Measurements from ENCODE around the gene CCDC158.
A peak's percentile ranks its signal among the peaks of the same experiment; 100 is the strongest.

Gene CCDC158

GRCh38 chr4:76385974-76386373 lies 35.0 kb downstream of the CCDC158 start:
- H3K4me3 ChIP-seq: no peak overlapping the region
- peaks cover 0 to 3% (median 0%) of the 10 kb centered on the region in 3 donors for H3K9me3 ChIP-seq
- no peaks in the 10 kb centered on the region for H3K27me3 ChIP-seq
- no peak overlapping the region for H3K27ac ChIP-seq
- no peak for DNase-seq
- intact Hi-C loops (cut with DNase I; ENCODE audit: low total_unique reads): no loop called here
- TF ChIP-seq CTCF (IDR thresholded peaks at IDR 0.05): no peak
- H3K36me3 ChIP-seq: peaks cover 0 to 2% (median 0%) of the 10 kb centered on the region in 3 donors
- no peaks in the 10 kb centered on the region for H3K4me1 ChIP-seq

- peaks cover 0 to 9% (median 0%) of the 10 kb centered on the region in 3 donors for H3K36me3 ChIP-seq
- intact Hi-C loops (cut with DNase I; ENCODE audit: low total_unique reads): no loop called here
- H3K4me3 ChIP-seq: no peak overlapping the region
- H3K27me3 ChIP-seq: no peaks in the 10 kb centered on the region
- DNase-seq: no peak
- H3K9me3 ChIP-seq: peaks cover 0 to 3% (median 0%) of the 10 kb centered on the region in 3 donors
- no peak overlapping the region for H3K27ac ChIP-seq
- no peaks in the 10 kb centered on the region for H3K4me1 ChIP-seq
- no peak for TF ChIP-seq CTCF (IDR thresholded peaks at IDR 0.05)
Observed at GRCh38 chr4:76384052-76384451, 36.9 kb downstream of the CCDC158 start.

GRCh38 chr4:76383001-76383400 lies 37.9 kb downstream of the CCDC158 start:
- intact Hi-C loops (cut with DNase I; ENCODE audit: low total_unique reads): no loop called here
- Histone ChIP-seq H3K4me1 (no peaks in the 10 kb centered on the region), H3K9me3 (no peaks in the 10 kb centered on the region), H3K27ac (no peak overlapping the region), H3K27me3 (no peaks in the 10 kb centered on the region), H3K4me3 (no peak overlapping the region), H3K36me3 (peaks cover 0 to 9% (median 0%) of the 10 kb centered on the region in 3 donors)
- no peak for DNase-seq
- TF ChIP-seq CTCF (IDR thresholded peaks at IDR 0.05): no peak

- no peaks in the 10 kb centered on the region for H3K27me3 ChIP-seq
- H3K36me3 ChIP-seq: peaks cover 0 to 9% (median 0%) of the 10 kb centered on the region in 3 donors
- no peak overlapping the region for H3K4me3 ChIP-seq
- TF ChIP-seq CTCF (IDR thresholded peaks at IDR 0.05): no peak
- no peak for DNase-seq
- H3K9me3 ChIP-seq: no peaks in the 10 kb centered on the region
- intact Hi-C loops (cut with DNase I; ENCODE audit: low total_unique reads): no loop called here
- H3K27ac ChIP-seq: no peak overlapping the region
- H3K4me1 ChIP-seq: no peaks in the 10 kb centered on the region
Observed at GRCh38 chr4:76381986-76382385, 39.0 kb downstream of the CCDC158 start.

- no peaks in the 10 kb centered on the region for H3K9me3 ChIP-seq
- H3K4me1 ChIP-seq: peaks cover 0 to 4% (median 0%) of the 10 kb centered on the region in 4 donors
- DNase-seq: no peak
- intact Hi-C loops (cut with DNase I; ENCODE audit: low total_unique reads): no loop called here
- H3K36me3 ChIP-seq: peaks cover 0 to 9% (median 0%) of the 10 kb centered on the region in 3 donors
- no peaks in the 10 kb centered on the region for H3K27me3 ChIP-seq
- H3K27ac ChIP-seq: no peak overlapping the region
- no peak for TF ChIP-seq CTCF (IDR thresholded peaks at IDR 0.05)
- H3K4me3 ChIP-seq: no peak overlapping the region
Observed at GRCh38 chr4:76380561-76380960, 40.4 kb downstream of the CCDC158 start.

- no peak for DNase-seq
- intact Hi-C loops (cut with DNase I; ENCODE audit: low total_unique reads): no loop called here
- Histone ChIP-seq H3K27ac (no peak overlapping the region), H3K36me3 (peaks cover 0 to 9% (median 0%) of the 10 kb centered on the region in 3 donors), H3K9me3 (no peaks in the 10 kb centered on the region), H3K27me3 (no peaks in the 10 kb centered on the region), H3K4me1 (peaks cover 0 to 24% (median 5%) of the 10 kb centered on the region in 4 donors), H3K4me3 (no peak overlapping the region)
- TF ChIP-seq CTCF (IDR thresholded peaks at IDR 0.05): peak in 1 of 2 experiments; percentile 15
Observed at GRCh38 chr4:76377911-76378310, 43.0 kb downstream of the CCDC158 start.
